ENCODE results near the gene CMBL.

DNA sequence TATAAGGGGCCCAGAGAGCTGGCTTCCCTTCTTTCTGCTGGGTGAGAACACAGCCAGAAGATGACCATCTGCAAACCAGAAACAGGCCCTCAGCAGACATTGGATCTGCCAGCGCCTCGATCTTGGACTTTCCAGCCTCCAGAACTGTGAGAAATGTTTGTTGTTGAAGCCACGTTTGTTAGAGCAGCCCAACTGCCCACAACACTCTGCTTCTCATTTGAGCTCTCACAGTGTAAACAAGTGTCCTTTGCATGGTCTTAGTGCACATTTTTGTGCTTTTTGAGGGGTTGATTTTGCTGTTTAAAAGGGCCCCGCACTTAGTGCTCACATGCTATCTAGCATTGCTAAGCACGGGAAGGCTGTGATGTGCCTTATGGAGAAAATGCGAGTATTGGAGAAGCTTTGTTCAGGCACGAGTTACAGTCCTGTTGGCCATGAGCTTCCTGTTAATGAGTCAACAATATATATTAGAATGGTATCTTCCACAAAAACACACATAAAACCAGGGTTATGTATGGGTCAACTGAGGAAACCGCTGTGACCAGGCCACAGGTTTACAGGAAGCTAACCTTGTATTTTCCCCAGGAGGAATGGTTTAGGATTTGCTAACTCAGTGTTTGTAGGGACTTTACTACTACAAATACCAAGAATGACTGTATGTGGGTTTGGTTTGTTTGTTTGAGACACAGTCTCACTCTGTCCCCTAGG is 11.9 kb downstream of the CMBL start:
- TF ChIP-seq EZH2phosphoT487 (IDR thresholded peaks at IDR 0.05; ENCODE audit: low read depth), result no peak
- TF ChIP-seq, protein P1, sequence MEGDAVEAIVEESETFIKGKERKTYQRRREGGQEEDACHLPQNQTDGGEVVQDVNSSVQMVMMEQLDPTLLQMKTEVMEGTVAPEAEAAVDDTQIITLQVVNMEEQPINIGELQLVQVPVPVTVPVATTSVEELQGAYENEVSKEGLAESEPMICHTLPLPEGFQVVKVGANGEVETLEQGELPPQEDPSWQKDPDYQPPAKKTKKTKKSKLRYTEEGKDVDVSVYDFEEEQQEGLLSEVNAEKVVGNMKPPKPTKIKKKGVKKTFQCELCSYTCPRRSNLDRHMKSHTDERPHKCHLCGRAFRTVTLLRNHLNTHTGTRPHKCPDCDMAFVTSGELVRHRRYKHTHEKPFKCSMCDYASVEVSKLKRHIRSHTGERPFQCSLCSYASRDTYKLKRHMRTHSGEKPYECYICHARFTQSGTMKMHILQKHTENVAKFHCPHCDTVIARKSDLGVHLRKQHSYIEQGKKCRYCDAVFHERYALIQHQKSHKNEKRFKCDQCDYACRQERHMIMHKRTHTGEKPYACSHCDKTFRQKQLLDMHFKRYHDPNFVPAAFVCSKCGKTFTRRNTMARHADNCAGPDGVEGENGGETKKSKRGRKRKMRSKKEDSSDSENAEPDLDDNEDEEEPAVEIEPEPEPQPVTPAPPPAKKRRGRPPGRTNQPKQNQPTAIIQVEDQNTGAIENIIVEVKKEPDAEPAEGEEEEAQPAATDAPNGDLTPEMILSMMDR (IDR thresholded peaks at IDR 0.05; ENCODE audit: low read depth, low read length), result no peak

Measured in OCI-LY3 (cell line).